ENCODE measurements around the gene FRS3. TPM values are rescaled to one million over a fixed set of nuclear protein-coding genes. Genes with fewer than 3 reads are reported as not detected.
A peak's percentile ranks its signal among the peaks of the same experiment; 100 is the strongest.

FRS3 gene, protein sequence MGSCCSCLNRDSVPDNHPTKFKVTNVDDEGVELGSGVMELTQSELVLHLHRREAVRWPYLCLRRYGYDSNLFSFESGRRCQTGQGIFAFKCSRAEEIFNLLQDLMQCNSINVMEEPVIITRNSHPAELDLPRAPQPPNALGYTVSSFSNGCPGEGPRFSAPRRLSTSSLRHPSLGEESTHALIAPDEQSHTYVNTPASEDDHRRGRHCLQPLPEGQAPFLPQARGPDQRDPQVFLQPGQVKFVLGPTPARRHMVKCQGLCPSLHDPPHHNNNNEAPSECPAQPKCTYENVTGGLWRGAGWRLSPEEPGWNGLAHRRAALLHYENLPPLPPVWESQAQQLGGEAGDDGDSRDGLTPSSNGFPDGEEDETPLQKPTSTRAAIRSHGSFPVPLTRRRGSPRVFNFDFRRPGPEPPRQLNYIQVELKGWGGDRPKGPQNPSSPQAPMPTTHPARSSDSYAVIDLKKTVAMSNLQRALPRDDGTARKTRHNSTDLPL
- 5.3 TPM for total RNA-seq
- long read RNA-seq, transcript FRS3-202 (7 exons, 2,174 nt), result major isoform, 8 of 18 reads
- long read RNA-seq, partial matches to known transcripts, result 0 of 18 reads
- long read RNA-seq, other reads (novel, unspliced or antisense), result 10 of 18 reads

DNA sequence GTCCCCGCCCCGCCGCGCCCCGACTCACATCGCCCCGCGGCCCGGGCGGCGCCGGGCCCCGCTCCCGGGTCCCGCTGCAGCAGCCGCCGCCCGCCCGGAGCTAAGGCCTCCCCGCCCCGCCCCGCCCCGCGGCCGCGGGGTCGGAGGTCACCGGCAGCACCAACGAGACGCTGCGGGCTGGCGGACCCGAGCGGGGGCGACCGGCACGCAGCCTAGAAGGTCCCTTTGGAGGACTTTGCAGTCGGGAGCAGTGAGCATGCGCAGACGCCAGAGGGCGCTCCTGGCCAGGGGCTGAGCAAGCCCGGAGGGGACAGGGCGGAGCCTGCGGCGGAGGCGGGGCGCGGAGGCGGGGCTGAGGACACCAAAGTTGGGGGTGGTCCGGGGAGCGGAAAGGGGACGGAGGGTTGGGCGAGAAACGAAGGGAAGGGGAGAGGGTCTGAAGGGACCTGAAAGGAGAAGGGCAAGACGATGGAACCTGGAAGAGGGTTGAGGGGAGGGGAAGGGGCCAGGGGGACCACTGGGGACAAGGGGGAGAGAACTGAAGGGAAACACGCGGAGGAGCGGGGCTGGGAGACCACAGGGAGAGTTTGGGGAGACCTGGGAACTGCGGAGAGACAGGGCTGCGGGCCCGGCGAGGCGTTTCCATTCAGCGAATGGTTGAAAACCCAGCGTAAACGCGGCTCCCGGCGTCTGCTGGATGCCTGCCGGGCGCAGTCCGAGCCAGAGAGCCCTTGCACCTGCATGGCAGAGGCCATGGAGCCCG is at the start of gene FRS3:
TSS of gene FRS3 (minus strand) at position 113 of the 763 bp plus-strand sequence. CDS start 2,913 bp downstream, outside the sequence.
- H3K36me3 ChIP-seq, result peaks cover 34% of the 10 kb centered on the region
- no peaks in the 10 kb centered on the region for H3K9me3 ChIP-seq (replicated peaks)
- peaks cover 66% of the 10 kb centered on the region for H3K4me1 ChIP-seq
- peak within 1 kb of the TSS; percentile 98 for H3K27ac ChIP-seq (replicated peaks)
- intact Hi-C loops (cut with micrococcal nuclease), result loop anchor here (10.0 kb wide), 1 partner anchor 265 kb away; no protein-coding TSS in a partner anchor
- peak within 1 kb of the TSS; percentile 96 for H3K4me3 ChIP-seq
- H3K27me3 ChIP-seq (ENCODE audit: low read depth), result no peaks in the 10 kb centered on the region
- TF ChIP-seq, protein P1, sequence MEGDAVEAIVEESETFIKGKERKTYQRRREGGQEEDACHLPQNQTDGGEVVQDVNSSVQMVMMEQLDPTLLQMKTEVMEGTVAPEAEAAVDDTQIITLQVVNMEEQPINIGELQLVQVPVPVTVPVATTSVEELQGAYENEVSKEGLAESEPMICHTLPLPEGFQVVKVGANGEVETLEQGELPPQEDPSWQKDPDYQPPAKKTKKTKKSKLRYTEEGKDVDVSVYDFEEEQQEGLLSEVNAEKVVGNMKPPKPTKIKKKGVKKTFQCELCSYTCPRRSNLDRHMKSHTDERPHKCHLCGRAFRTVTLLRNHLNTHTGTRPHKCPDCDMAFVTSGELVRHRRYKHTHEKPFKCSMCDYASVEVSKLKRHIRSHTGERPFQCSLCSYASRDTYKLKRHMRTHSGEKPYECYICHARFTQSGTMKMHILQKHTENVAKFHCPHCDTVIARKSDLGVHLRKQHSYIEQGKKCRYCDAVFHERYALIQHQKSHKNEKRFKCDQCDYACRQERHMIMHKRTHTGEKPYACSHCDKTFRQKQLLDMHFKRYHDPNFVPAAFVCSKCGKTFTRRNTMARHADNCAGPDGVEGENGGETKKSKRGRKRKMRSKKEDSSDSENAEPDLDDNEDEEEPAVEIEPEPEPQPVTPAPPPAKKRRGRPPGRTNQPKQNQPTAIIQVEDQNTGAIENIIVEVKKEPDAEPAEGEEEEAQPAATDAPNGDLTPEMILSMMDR (IDR thresholded peaks at IDR 0.05; ENCODE audit: borderline replicate concordance), result peak; percentile 91
- DNase-seq, result peak; percentile 99

DNA sequence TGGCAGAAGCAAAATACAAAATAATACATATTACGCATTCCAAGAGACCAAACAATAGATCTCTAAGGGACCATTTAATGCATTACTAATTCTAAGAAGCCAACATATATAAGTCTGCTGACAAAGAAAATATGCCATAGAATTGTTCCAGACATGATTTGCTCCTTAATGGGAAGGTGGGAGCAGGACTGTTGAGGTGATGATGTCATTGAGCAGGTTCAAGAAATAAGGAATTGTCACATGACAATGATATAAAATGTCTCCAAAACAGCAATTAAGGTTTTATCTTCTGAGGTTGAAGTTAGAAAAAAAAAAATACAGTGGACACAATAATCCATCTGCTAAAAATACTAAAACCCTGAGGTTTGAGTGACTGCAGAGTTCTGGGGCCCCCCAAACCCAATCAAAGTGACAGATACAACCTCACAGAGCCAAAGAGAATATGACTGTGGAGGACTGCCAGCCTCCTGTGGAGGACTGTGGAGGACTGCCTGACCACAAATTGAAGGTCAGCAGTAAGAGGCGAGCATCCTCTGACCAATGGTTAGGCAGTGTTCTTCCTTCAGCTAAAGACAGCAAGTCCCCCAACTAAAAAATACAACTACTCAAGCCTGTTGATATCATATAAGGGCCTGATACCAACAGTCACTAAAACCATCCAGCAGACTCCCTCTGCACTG is 46.8 kb upstream of the FRS3 start:
- TF ChIP-seq, protein P1 (IDR thresholded peaks at IDR 0.05; ENCODE audit: borderline replicate concordance), result no peak
- intact Hi-C loops (cut with micrococcal nuclease), result no loop called here
- Histone ChIP-seq H3K36me3 (peaks cover 2% of the 10 kb centered on the region), H3K4me3 (no peak overlapping the region), H3K27ac (replicated peaks) (no peak overlapping the region), H3K4me1 (no peaks in the 10 kb centered on the region), H3K27me3 (ENCODE audit: low read depth) (no peaks in the 10 kb centered on the region), H3K9me3 (replicated peaks) (no peaks in the 10 kb centered on the region)
- no peak for DNase-seq

DNA sequence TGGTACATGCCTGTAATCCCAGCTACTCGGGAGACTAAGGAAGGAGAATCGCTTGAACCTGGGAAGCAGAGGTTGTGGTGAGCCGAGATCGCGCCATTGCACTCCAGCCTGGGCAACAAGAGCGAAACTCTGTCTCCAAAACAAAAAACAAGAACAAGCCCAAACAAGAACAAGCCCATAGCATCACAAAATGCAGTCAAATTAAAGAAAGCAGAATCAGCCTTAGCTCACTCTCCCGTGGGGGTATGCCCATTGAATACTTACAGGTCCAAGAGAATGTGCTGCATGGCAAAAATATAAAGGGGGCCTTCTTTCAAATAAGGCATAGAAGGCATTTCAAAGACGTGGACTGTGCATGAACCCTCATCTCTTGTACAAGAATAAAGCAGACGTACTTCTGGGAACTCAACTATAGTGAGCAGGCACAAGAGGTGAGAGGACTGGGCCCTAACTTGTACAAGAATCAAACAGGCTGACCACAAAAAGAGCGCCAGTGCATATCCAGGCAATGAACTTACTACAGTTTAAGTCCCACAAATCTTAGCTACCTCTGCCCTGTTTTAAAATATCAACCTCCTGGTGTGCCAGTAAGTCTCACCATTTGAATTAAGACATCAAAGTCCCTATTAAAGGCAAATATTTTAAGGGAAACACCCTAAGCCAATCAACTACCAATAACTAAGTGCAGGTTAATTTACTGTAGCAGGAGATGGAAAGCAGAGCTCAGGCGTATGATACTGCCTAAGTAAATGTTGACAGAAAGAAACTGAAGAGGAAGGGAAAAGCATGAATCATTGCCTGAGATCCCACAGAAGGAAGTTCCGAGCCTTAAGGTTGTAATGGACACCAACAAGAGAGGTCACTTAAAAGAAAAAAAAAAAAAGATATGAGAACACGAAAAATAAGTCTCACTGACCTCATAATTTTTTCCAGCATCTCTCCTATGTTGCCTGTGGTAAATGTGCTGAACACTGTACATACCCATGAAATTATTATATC is 45.2 kb upstream of the FRS3 start:
- DNase-seq, result no peak
- Histone ChIP-seq H3K36me3 (peaks cover 2% of the 10 kb centered on the region), H3K4me3 (no peak overlapping the region), H3K27ac (replicated peaks) (no peak overlapping the region), H3K4me1 (no peaks in the 10 kb centered on the region), H3K9me3 (replicated peaks) (no peaks in the 10 kb centered on the region), H3K27me3 (ENCODE audit: low read depth) (no peaks in the 10 kb centered on the region)
- intact Hi-C loops (cut with micrococcal nuclease), result no loop called here
- TF ChIP-seq, protein P1 (IDR thresholded peaks at IDR 0.05; ENCODE audit: borderline replicate concordance), result no peak

DNA sequence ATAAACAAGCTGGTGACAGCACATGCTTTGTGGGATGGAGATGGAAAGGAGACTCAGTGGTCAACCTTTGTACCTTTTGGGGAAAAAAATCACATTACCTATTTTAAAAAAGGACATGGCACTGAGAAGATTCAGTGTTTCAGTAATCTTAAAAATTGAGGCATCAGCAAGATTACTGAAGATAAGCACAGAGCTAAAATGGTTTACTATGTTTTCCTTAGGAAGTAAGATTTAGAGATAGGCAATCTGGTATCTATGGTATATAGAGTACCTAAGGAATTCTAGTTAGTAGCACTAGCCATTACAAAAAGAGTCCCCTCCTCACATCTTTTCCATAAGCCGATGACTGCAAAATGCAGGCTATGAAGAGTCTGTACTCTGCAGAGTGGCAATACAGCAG is 43.5 kb upstream of the FRS3 start:
- Histone ChIP-seq H3K9me3 (replicated peaks) (no peaks in the 10 kb centered on the region), H3K27me3 (ENCODE audit: low read depth) (no peaks in the 10 kb centered on the region), H3K27ac (replicated peaks) (no peak overlapping the region), H3K4me1 (no peaks in the 10 kb centered on the region), H3K4me3 (no peak overlapping the region), H3K36me3 (no peaks in the 10 kb centered on the region)
- intact Hi-C loops (cut with micrococcal nuclease), result no loop called here
- no peak for DNase-seq
- TF ChIP-seq, protein P1 (IDR thresholded peaks at IDR 0.05; ENCODE audit: borderline replicate concordance), result no peak

All from left ventricle myocardium inferior (tissue), 1 donor.